ENCODE measurements around the gene COMP.
"Not testable (repeated sequence)": the region's sequence is repeated elsewhere in the genome, so short reads cannot be mapped to it uniquely, and the experiment has no call there.

Gene COMP

GRCh38 chr19:18790566-18791314, at the start of gene COMP:
COMP (minus strand) TSS chr19:18791305; CDS start chr19:18791269, 36 bp downstream.
- no peak for FAIRE-seq

GRCh38 chr19:18840288-18841267, 49.5 kb upstream of the COMP start:
- FAIRE-seq: no peak

GRCh38 chr19:18839465-18840287, 48.6 kb upstream of the COMP start:
- no peak for FAIRE-seq

- FAIRE-seq: no peak
Observed at GRCh38 chr19:18834644-18834984, 43.5 kb upstream of the COMP start.

- no peak for FAIRE-seq
Observed at GRCh38 chr19:18833849-18834643, 42.9 kb upstream of the COMP start.

GRCh38 chr19:18833141-18833476, 42.0 kb upstream of the COMP start:
- no peak for FAIRE-seq

GRCh38 chr19:18832306-18833140, 41.4 kb upstream of the COMP start:
- FAIRE-seq: no peak

GRCh38 chr19:18831524-18832305, 40.6 kb upstream of the COMP start, which contains the start of gene UPF1:
UPF1 (plus strand) TSS chr19:18831959; CDS start chr19:18832210, 251 bp downstream.
- FAIRE-seq: no peak

GRCh38 chr19:18830488-18830887, 39.4 kb upstream of the COMP start:
- FAIRE-seq: no peak

GRCh38 chr19:18828786-18829185, 37.7 kb upstream of the COMP start:
- FAIRE-seq: no peak

GRCh38 chr19:18817574-18817973, 26.5 kb upstream of the COMP start:
- no peak for FAIRE-seq

GRCh38 chr19:18816645-18817044, 25.5 kb upstream of the COMP start:
- not testable (repeated sequence) for FAIRE-seq

GRCh38 chr19:18815673-18816072, 24.6 kb upstream of the COMP start:
- FAIRE-seq: no peak

- no peak for FAIRE-seq
Observed at GRCh38 chr19:18814063-18814462, 23.0 kb upstream of the COMP start.

- FAIRE-seq: not testable (repeated sequence)
Observed at GRCh38 chr19:18811638-18812037, 20.5 kb upstream of the COMP start.

GRCh38 chr19:18809149-18809868, 18.2 kb upstream of the COMP start:
- no peak for FAIRE-seq

GRCh38 chr19:18807861-18808331, 16.8 kb upstream of the COMP start:
- FAIRE-seq: no peak

GRCh38 chr19:18804643-18805042, 13.5 kb upstream of the COMP start:
- FAIRE-seq: no peak

- no peak for FAIRE-seq
Observed at GRCh38 chr19:18804139-18804601, 13.1 kb upstream of the COMP start.

Measured in G401.6 (cell line).